Psoas muscle (tissue), 8 donors: ENCODE measurements around the gene CAPN8. TPM values are rescaled to one million over a fixed set of nuclear protein-coding genes. Genes with fewer than 3 reads are reported as not detected.

ENCODE experiments used
- ATAC-seq, 4 donors: fragments of 200-7000 bp; cut with Tn5 transposase; one replicate each; pipeline ENCODE4 v1.9.1; 2020; ENCODE audit warnings: moderate library complexity in 3 of 4, mild to moderate bottlenecking in 2 of 4
- DNase-seq, 2 donors: peaks; one replicate each; pipeline ENCODE4 v3.0.0-alpha.2; 2020
- H3K27ac ChIP-seq: fragments of 200-600 bp; one replicate; pipeline ENCODE4 v1.8.0; 2022
- H3K27me3 ChIP-seq, 3 donors: fragments of 200-600 bp in 1 of 3; one replicate each; pipeline versions ENCODE4 v1.6.1 to v1.8.0; 2013 to 2022; ENCODE audit warnings: low read length in 2 of 3, mild to moderate bottlenecking in 2 of 3, moderate library complexity in 1 of 3; ENCODE audit not compliant: insufficient read depth in 3 of 3
- H3K36me3 ChIP-seq, 2 donors: fragments of 200-600 bp in 1 of 2; one replicate each; pipeline versions ENCODE4 v1.6.1 to v1.8.0; 2013 to 2022; ENCODE audit warnings: low read depth in 1 of 2, mild to moderate bottlenecking in 1 of 2, moderate library complexity in 1 of 2; ENCODE audit not compliant: insufficient read depth in 1 of 2
- H3K4me1 ChIP-seq: fragments of 200-600 bp; one replicate; pipeline ENCODE4 v1.8.0; 2022
- H3K4me3 ChIP-seq: fragments of 200-600 bp; one replicate; pipeline ENCODE4 v1.8.0; 2022; ENCODE audit warnings: mild to moderate bottlenecking
- H3K9me3 ChIP-seq: fragments of 200-600 bp; one replicate; pipeline ENCODE4 v1.8.0; 2022
- CTCF ChIP-seq: fragments of 200-600 bp; IDR thresholded peaks from one replicate; pipeline ENCODE4 v1.8.0; 2022; ENCODE audit warnings: antibody characterized with exemption
- WGBS, 3 donors: extraction: QIAGEN DNeasy Blood & Tissue Kit; methylation state at CpG; one replicate each; pipeline versions ENCODE4 v1.1.6 to v1.1.7; 2013; 5-methylcytosine and 5-hydroxymethylcytosine counted together
- intact Hi-C, 2 donors: fragments of 100-400 bp; cut with DNase I; formaldehyde crosslinking; loops; one replicate each; pipeline versions ENCODE4 v1.11.0 to v1.14.2; 2022
- long read RNA-seq, 2 donors: library from polyadenylated mRNA; unstranded; transcript quantifications; one replicate each; pipeline ENCODE4 v2.0.0, GENCODE V29; 2021
- polyA plus RNA-seq, 3 donors: library from polyadenylated mRNA; stranded (reverse); fragments of 200-250 nt; gene quantifications; one replicate each; pipeline ENCODE4 v1.2.3, GENCODE V29; 2013
- total RNA-seq, 4 donors: library from RNA; stranded (reverse); fragmentation: NEBNext Ultra II Directional in 2 of 4; extraction: Animal tissue kit (Norgen Biotek cat#: 25700) in 2 of 4; gene quantifications; one replicate each; pipeline versions ENCODE4 v1.2.1 to v1.2.4, GENCODE V29; 2021 to 2023
- donor health status: healthy with polysubstance abuse.
- donor health status: DM: no; HTN: no; CAD: no; lungs with moderate emphysema.
- donor health status: Bipolar disorder and iron deficiency.
- donor health status: healthy.
- donor health status: DM: yes; HTN: yes; CAD: no.
- donor health status: DM: no; HTN: no; CAD: no.
- donor health status: DM: no; HTN: no; CAD: no.
- donor health status: DM: yes; HTN: yes; CAD: no.

CAPN8 gene
- total RNA-seq (1 to 10 TPM in 2 of 4 donors, under 1 TPM in 1, not detected in 1; 0.78 to 5.4 (median 2.1) TPM), polyA plus RNA-seq (under 1 TPM in 2 of 3 donors, not detected in 1; 0.04 to 0.09 TPM)
- long read RNA-seq, donor 1 = 0 reads
- long read RNA-seq, donor 2 = 0 reads

GRCh38 chr1:223665592-223666312, at the start of gene CAPN8:
TSS of gene CAPN8 (minus strand) at chr1:223665701. CDS start at chr1:223665646, 55 bp downstream.
- H3K27me3 ChIP-seq = no peaks in the 10 kb centered on the region
- no peaks in the 10 kb centered on the region for H3K9me3 ChIP-seq
- no peak within 1 kb of the TSS for H3K4me3 ChIP-seq
- no peak for TF ChIP-seq CTCF
- intact Hi-C loops = no loop called here
- no peaks in the 10 kb centered on the region for H3K36me3 ChIP-seq
- 74 to 76% (median 74%) methylated on average over 6 of the region's 6 CpGs for WGBS, 3 donors
- H3K4me1 ChIP-seq = no peaks in the 10 kb centered on the region
- DNase-seq (no peak), ATAC-seq (no peak)
- H3K27ac ChIP-seq = no peak within 1 kb of the TSS

GRCh38 chr1:223714849-223715603, 49.5 kb upstream of the CAPN8 start:
- H3K27ac ChIP-seq = peak overlapping the region; percentile 96
- no peak for TF ChIP-seq CTCF
- H3K4me3 ChIP-seq = peak overlapping the region; percentile 89
- peaks cover 38% of the 10 kb centered on the region for H3K4me1 ChIP-seq
- no peaks in the 10 kb centered on the region for H3K9me3 ChIP-seq
- H3K27me3 ChIP-seq = no peaks in the 10 kb centered on the region
- ATAC-seq (peak; percentile 19 to 64 (median 48)), DNase-seq (peak in 1 of 2 donors; percentile 36)
- intact Hi-C loops = loop anchor here (1.0 to 2.0 kb wide), 2 partner anchors 34 to 130 kb away; partner anchors contain the start of gene TP53BP2 (in 1 of the 2)
- H3K36me3 ChIP-seq = peaks cover 7 to 34% of the 10 kb centered on the region in 2 donors
- 66 to 79% (median 68%) methylated on average over 9 of the region's 9 CpGs for WGBS, 3 donors

- Histone ChIP-seq H3K36me3 (peaks cover 7 to 27% of the 10 kb centered on the region in 2 donors), H3K4me1 (peaks cover 35% of the 10 kb centered on the region), H3K9me3 (no peaks in the 10 kb centered on the region), H3K27me3 (no peaks in the 10 kb centered on the region), H3K4me3 (peak overlapping the region; percentile 89), H3K27ac (peak overlapping the region; percentile 96)
- intact Hi-C loops = loop anchor here (1.0 to 2.0 kb wide), 2 partner anchors 34 to 131 kb away; partner anchors contain the start of gene TP53BP2 (in 1 of the 2)
- no peak for TF ChIP-seq CTCF
- WGBS, 3 donors = 71 to 93% (median 79%) methylated on average over 2 of the region's 2 CpGs
- DNase-seq = no peak
- ATAC-seq = no peak
Measured at GRCh38 chr1:223714421-223714724, 48.9 kb upstream of the CAPN8 start.

- Histone ChIP-seq H3K9me3 (no peaks in the 10 kb centered on the region), H3K4me3 (peak overlapping the region; percentile 89), H3K27ac (peak overlapping the region; percentile 96), H3K36me3 (peaks cover 7 to 21% of the 10 kb centered on the region in 2 donors), H3K27me3 (no peaks in the 10 kb centered on the region), H3K4me1 (peaks cover 35% of the 10 kb centered on the region)
- 34 to 52% (median 46%) methylated on average over 7 of the region's 7 CpGs for WGBS, 3 donors
- DNase-seq (no peak), ATAC-seq (no peak)
- no peak for TF ChIP-seq CTCF
- intact Hi-C loops = loop anchor here (1.0 to 2.0 kb wide), 2 partner anchors 35 to 132 kb away; partner anchors contain the start of gene TP53BP2 (in 1 of the 2)
Measured at GRCh38 chr1:223713546-223714420, 48.3 kb upstream of the CAPN8 start.
